Tibial nerve (tissue), 4 donors: ENCODE results near the gene ADIRF.

Experiments used
- EP300 ChIP-seq, 2 donors: sonication (generic); formaldehyde crosslinking; IDR thresholded peaks; one replicate each; pipeline ENCODE4 v1.6.1; 2017; ENCODE audit warnings: antibody characterized with exemption in 2 of 2, mild to moderate bottlenecking in 1 of 2
- POLR2A ChIP-seq, 2 donors: fragments of 450-650 bp; IDR thresholded peaks; one replicate each; pipeline ENCODE4 v1.6.1; 2017; ENCODE audit warnings: antibody characterized with exemption in 2 of 2, mild to moderate bottlenecking in 2 of 2, moderate library complexity in 2 of 2
- TF ChIP-seq, protein P1 (sequence below), 5 experiments: fragments of 200-600 bp in 3 of 5; fragments of 450-650 bp in 2 of 5; sonication (generic) in 3 of 5; IDR thresholded peaks; one replicate each; pipeline ENCODE4 v1.5.1; 2016 to 2019; ENCODE audit warnings: antibody characterized with exemption in 5 of 5, mild to moderate bottlenecking in 3 of 5, moderate library complexity in 2 of 5

DNA sequence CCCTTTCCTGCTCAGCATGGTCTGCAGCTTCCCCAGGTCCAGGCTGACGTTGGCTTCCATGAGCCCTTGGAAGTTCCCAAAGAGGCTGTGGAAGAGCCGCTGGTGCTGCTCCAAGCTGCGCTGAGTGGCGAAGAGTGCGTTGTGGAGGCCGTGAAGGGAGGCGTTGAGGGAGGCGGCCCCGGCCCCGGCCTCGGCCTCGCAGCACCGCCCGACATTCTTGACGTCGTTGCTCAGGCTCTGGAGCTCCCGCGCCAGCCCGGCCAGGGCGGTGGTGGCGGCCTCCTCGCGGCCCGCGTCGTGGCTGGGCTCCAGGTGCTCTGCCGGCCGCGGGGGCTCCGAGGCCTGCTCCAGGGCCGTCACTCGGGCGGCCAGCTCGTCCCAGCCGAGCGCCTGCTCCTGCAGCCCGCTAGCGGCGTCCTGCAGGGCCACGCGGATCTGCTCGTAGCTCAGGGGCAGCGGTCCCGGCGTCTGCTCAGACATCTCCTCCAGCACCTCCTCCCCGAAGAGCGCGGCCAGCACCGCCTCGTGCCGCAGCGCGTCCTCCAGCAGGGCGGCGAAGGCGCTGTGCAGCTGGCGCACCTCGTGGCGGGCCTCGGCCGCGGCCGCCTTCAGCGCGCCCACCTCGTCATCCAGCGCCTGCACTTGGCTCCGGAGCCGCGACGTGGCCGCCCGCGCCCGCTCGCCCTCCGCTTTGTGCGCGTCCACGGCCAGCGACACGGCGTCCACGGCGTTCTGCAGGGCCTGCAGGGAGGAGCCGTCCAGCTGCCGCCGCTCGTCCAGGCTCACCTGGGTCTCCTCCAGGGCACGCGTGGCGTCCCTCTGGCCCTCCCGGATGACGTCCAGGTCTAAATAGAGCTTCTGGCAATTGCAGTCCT lies 25.6 kb upstream of the ADIRF start:
- TF ChIP-seq EP300 (IDR thresholded peaks at IDR 0.05): no peak
- TF ChIP-seq, protein P1, sequence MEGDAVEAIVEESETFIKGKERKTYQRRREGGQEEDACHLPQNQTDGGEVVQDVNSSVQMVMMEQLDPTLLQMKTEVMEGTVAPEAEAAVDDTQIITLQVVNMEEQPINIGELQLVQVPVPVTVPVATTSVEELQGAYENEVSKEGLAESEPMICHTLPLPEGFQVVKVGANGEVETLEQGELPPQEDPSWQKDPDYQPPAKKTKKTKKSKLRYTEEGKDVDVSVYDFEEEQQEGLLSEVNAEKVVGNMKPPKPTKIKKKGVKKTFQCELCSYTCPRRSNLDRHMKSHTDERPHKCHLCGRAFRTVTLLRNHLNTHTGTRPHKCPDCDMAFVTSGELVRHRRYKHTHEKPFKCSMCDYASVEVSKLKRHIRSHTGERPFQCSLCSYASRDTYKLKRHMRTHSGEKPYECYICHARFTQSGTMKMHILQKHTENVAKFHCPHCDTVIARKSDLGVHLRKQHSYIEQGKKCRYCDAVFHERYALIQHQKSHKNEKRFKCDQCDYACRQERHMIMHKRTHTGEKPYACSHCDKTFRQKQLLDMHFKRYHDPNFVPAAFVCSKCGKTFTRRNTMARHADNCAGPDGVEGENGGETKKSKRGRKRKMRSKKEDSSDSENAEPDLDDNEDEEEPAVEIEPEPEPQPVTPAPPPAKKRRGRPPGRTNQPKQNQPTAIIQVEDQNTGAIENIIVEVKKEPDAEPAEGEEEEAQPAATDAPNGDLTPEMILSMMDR (IDR thresholded peaks at IDR 0.05): no peak
- no peak for TF ChIP-seq POLR2A (IDR thresholded peaks at IDR 0.05)
